H1 (cell line): ENCODE results near the gene ITGAV.

ENCODE experiments used
- EGR1 ChIP-seq: IDR thresholded peaks from 2 replicates; pipeline ENCODE4 v1.6.1; 2011; ENCODE audit warnings: low read depth, low read length, borderline replicate concordance
- POLR2A ChIP-seq, 2 experiments: IDR thresholded peaks; 1 replicate in 1 of 2; 2 replicates in 1 of 2; pipeline ENCODE4 v1.6.1; 2011; ENCODE audit warnings: low read depth in 2 of 2, low read length in 2 of 2, mild to moderate bottlenecking in 2 of 2; ENCODE audit errors: control extremely low read depth in 1 of 2
- POLR2AphosphoS5 ChIP-seq: IDR thresholded peaks from 2 replicates; pipeline ENCODE4 v1.6.1; 2011; ENCODE audit warnings: low read depth, low read length
- YY1 ChIP-seq: IDR thresholded peaks from 2 replicates; pipeline ENCODE4 v1.6.1; 2011; ENCODE audit warnings: low read depth, mild to moderate bottlenecking, low read length
- TF ChIP-seq, protein P1 (sequence below), 3 experiments: IDR thresholded peaks; 1 replicate in 2 of 3; 2 replicates in 1 of 3; pipeline versions ENCODE4 v1.5.1 to v1.6.1; 2011; ENCODE audit warnings: low read length in 3 of 3, mild to moderate bottlenecking in 3 of 3, inconsistent platforms in 2 of 3, low read depth in 1 of 3, moderate library complexity in 1 of 3; ENCODE audit not compliant: insufficient read depth in 1 of 3; ENCODE audit errors: control extremely low read depth in 1 of 3
- TF ChIP-seq, protein P2 (sequence below): IDR thresholded peaks from 2 replicates; pipeline ENCODE4 v1.6.1; 2012; ENCODE audit warnings: inconsistent platforms

DNA sequence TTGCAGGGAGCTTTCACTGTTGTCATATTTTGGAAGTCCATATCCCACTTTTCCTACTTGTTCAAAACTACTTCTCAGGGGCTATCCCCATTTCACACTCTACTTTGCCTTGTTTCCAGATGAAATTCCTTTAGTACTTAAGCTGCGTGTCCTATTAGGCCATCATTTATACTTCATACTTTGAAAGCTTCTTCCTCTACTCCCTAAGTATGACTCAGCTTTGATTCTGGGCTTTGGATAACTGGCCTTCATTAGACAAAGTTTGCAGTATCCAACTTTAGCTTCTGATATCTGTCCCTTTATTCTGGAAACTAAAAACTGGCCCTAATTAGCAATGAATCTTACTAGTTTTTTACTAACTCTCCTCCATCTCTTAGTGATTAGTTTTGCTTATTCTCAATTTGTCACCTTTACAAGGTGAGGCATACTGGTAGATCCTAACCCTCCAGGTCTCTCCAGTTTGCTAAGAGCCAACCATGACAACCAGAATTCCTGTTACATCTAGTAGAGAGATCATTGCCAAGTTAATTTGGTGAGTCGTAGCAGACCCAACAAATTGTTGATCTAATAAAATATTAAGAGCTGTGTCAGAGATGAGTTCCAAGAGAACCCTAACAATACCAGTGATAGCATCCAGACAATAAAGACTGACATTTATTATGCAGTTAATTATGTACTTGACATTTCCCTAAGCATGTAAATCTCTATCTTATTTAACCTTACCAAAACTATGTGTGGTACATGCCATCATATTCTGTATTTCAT is 31.2 kb upstream of the ITGAV start:
- no peak for TF ChIP-seq POLR2AphosphoS5
- TF ChIP-seq, protein P1, sequence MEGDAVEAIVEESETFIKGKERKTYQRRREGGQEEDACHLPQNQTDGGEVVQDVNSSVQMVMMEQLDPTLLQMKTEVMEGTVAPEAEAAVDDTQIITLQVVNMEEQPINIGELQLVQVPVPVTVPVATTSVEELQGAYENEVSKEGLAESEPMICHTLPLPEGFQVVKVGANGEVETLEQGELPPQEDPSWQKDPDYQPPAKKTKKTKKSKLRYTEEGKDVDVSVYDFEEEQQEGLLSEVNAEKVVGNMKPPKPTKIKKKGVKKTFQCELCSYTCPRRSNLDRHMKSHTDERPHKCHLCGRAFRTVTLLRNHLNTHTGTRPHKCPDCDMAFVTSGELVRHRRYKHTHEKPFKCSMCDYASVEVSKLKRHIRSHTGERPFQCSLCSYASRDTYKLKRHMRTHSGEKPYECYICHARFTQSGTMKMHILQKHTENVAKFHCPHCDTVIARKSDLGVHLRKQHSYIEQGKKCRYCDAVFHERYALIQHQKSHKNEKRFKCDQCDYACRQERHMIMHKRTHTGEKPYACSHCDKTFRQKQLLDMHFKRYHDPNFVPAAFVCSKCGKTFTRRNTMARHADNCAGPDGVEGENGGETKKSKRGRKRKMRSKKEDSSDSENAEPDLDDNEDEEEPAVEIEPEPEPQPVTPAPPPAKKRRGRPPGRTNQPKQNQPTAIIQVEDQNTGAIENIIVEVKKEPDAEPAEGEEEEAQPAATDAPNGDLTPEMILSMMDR (IDR thresholded peaks at IDR 0.05; ENCODE audit: control extremely low read depth in 1 of 3, insufficient read depth in 1 of 3, low read depth in 1 of 3, low read length in 3 of 3), result no peak
- no peak for TF ChIP-seq EGR1
- TF ChIP-seq YY1, result no peak
- TF ChIP-seq, protein P2, sequence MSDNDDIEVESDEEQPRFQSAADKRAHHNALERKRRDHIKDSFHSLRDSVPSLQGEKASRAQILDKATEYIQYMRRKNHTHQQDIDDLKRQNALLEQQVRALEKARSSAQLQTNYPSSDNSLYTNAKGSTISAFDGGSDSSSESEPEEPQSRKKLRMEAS, result no peak
- no peak for TF ChIP-seq POLR2A (IDR thresholded peaks at IDR 0.05; ENCODE audit: control extremely low read depth in 1 of 2, low read depth in 2 of 2, low read length in 2 of 2)
